Activated naive CD4-positive, alpha-beta T cell treated with anti-CD3 and anti-CD28 coated beads for 36 hours (primary cell): ENCODE results near the gene DYRK3. TPM values are rescaled to one million over a fixed set of nuclear protein-coding genes. Genes with fewer than 3 reads are reported as not detected.

ENCODE experiments used
- CTCF ChIA-PET: fragments of 350-600 bp; sonication (Branson Sonifier 250); formaldehyde crosslinking; loops from one replicate; lab custom pipeline; 2021; ENCODE audit warnings: antibody characterized with exemption; lab: Charles Lee
- DNase-seq: peaks from one replicate; pipeline ENCODE4 v3.0.0-alpha.2; 2020
- H3K27ac Mint-ChIP-seq: one replicate; pipeline ENCODE4 v1.8.0; 2021; ENCODE audit warnings: mild to moderate bottlenecking, mixed read lengths
- H3K27me3 Mint-ChIP-seq: one replicate; pipeline ENCODE4 v1.8.0; 2021; ENCODE audit warnings: low read depth, mixed read lengths
- H3K36me3 Mint-ChIP-seq: one replicate; pipeline ENCODE4 v1.8.0; 2021; ENCODE audit warnings: low read depth, mixed read lengths
- H3K4me1 Mint-ChIP-seq: one replicate; pipeline ENCODE4 v1.8.0; 2021; ENCODE audit warnings: low read depth, mixed read lengths
- H3K4me3 Mint-ChIP-seq: one replicate; pipeline ENCODE4 v1.8.0; 2021; ENCODE audit warnings: mild to moderate bottlenecking, moderate library complexity, mixed read lengths
- H3K9me3 Mint-ChIP-seq: one replicate; pipeline ENCODE4 v1.8.0; 2021; ENCODE audit warnings: mixed read lengths
- intact Hi-C: fragments of 100-400 bp; cut with micrococcal nuclease; formaldehyde crosslinking; loops from one replicate; pipeline ENCODE4 v1.15.1; 2023
- total RNA-seq, 2 experiments: library from RNA; stranded (reverse); gene quantifications; one replicate each; pipeline ENCODE4 v1.2.3, GENCODE V29; 2021

The DYRK3 gene
- total RNA-seq, 2 experiments from 2014 or later = 6.5 to 6.7 TPM

DNA sequence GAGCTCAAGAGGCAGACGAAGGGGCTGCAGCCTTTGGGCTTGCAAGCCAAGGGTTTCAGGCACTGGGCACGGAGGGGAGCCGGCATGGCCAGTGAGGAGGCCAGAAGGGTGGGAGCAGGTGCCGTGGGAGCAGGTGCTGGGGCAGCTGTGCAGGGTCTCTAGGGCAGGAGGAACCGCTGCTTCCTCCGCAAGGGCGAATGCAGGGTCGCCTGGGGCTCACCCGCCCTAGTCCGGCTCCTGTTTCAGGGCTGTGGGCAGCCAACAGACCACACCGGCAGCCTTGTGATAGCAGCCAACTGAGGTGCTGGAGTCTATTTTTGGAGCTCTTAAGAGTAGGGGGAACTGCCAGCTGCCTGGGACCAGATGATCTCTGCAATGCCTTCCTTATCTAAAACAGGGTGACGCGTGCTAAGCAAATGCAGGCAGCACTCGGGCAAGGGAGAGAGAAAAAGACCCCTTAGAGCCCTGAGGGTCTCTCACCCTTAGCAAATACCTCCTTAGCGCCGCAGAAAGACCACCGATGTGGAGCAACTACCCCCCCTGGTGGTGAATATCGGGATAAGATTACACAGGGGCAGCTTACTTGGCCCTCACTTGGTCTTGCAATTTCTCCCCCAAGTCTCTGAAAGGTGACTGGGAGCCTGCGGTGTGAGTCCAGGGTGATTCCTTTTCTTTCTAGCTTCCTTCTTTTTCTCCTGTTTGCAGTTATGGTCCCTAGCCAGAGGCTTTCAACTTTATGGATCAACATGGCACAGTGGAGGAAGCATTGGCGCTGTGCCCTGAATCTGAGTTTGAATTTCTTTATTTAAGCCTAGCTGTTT lies 28.7 kb downstream of the DYRK3 start:
- Mint-ChIP-seq H3K9me3 (no peaks in the 10 kb centered on the region), H3K4me1 (peaks cover 38% of the 10 kb centered on the region), H3K4me3 (peak overlapping the region; percentile 10), H3K27ac (no peak overlapping the region), H3K27me3 (peaks cover 18% of the 10 kb centered on the region), H3K36me3 (no peaks in the 10 kb centered on the region)
- CTCF ChIA-PET = interaction anchor here (0.6 to 8.7 kb wide), 71 partner anchors 10 to 318 kb away, joined by 3 to 133 read pairs (median 6); partner anchors contain the start of genes DYRK3, EIF2D, IKBKE and RASSF5
- intact Hi-C loops = loop anchor here (1.0 to 2.0 kb wide), 8 partner anchors 30 to 202 kb away; no protein-coding TSS in a partner anchor
- peak; percentile 87 for DNase-seq

DNA sequence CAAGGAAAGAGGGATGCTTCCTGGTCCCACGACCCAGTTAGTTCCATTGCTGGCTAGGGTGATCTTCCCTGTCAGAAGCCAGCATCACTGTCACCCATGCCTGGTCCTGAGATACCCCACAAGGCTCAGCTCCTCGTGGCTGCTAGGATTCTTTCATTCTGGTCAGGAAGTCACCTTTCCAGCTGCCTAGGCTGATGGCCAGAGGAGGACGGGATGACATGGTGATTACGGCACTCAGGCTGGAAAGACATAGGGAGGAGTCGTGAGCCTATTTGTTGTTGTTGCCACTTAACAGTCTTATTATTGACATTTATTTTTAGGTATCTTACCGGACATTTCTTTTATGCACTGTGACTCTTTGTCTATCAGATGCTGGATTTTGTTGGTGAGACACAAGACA lies 29.4 kb downstream of the DYRK3 start:
- no peaks in the 10 kb centered on the region for H3K36me3 Mint-ChIP-seq
- H3K27me3 Mint-ChIP-seq = peaks cover 16% of the 10 kb centered on the region
- H3K4me1 Mint-ChIP-seq = peaks cover 38% of the 10 kb centered on the region
- no peaks in the 10 kb centered on the region for H3K9me3 Mint-ChIP-seq
- intact Hi-C loops = loop anchor here (1.0 to 2.0 kb wide), 8 partner anchors 30 to 202 kb away; no protein-coding TSS in a partner anchor
- H3K4me3 Mint-ChIP-seq = no peak overlapping the region
- DNase-seq = no peak
- CTCF ChIA-PET = interaction anchor here (0.8 to 8.7 kb wide), 44 partner anchors 10 to 317 kb away, joined by 3 to 133 read pairs (median 13); partner anchors contain the start of genes DYRK3, EIF2D, IKBKE and RASSF5
- H3K27ac Mint-ChIP-seq = no peak overlapping the region

DNA sequence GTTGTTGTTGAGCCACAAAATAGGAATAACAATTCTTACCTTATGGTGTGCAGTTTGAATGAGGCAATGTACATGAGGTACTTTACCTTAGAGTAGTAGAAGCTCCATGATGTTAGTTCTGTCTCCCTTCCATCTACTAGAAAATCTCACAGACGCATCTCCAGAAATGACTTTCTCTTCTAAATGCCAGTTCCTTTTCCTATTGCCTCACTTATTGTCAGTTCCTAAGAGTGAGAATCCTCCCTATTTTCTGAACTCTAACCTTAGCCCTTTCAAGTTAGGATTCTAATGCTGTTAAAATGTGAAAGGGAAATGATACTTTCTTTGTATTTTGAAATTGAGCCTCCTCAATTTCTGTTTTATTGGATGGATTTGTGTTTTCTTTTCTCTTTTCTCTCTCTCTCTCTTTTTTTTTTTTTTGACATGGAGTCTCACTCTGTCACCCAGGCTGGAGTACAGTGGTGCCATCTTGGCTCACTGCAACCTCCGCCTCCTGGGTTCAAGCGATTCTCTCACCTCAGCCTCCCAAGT lies 30.8 kb downstream of the DYRK3 start:
- peaks cover 33% of the 10 kb centered on the region for H3K4me1 Mint-ChIP-seq
- no peak for DNase-seq
- CTCF ChIA-PET = interaction anchor here (1.4 to 8.7 kb wide), 12 partner anchors 9 to 174 kb away, joined by 3 to 133 read pairs (median 36); partner anchors contain the start of genes DYRK3 and EIF2D
- H3K36me3 Mint-ChIP-seq = no peaks in the 10 kb centered on the region
- no peaks in the 10 kb centered on the region for H3K9me3 Mint-ChIP-seq
- intact Hi-C loops = no loop called here
- peaks cover 16% of the 10 kb centered on the region for H3K27me3 Mint-ChIP-seq
- no peak overlapping the region for H3K4me3 Mint-ChIP-seq
- no peak overlapping the region for H3K27ac Mint-ChIP-seq

DNA sequence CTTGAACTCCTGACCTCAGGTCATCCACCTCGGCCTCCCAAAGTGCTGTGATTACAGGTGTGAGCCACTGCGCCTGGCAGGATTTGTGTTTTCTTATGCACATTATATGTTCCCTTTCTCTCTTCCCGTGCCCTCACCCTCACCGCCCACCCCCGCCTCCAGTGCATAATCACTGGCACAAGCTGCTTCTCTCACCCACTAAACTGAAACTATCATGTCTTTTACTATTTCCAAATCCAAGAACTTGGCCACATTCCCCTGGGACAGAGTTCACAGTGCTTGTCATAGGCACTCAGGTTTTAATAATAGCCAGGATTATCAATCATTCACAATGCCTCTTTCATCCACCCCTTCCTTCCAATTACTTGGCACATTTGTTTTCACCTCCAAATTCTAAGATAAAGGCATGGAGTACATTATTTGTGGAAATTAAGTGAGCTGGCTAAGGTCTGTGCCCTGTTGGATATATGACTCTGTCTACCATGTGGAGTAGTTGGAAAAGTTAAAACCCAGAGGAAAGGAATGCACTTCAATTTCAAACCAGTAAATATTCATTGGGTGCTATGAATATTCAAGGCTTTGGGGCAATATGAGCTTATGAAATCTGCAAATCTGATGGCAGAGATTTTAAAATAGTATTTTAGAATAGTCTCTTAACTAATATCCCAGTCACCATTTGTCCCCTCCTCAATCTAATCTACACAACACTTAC lies 31.8 kb downstream of the DYRK3 start:
- Mint-ChIP-seq H3K27me3 (peaks cover 16% of the 10 kb centered on the region), H3K9me3 (no peaks in the 10 kb centered on the region), H3K4me1 (peaks cover 29% of the 10 kb centered on the region), H3K27ac (no peak overlapping the region), H3K36me3 (no peaks in the 10 kb centered on the region), H3K4me3 (no peak overlapping the region)
- intact Hi-C loops = no loop called here
- no peak for DNase-seq
- CTCF ChIA-PET = interaction anchor here (1.2 to 8.7 kb wide), 12 partner anchors 8 to 177 kb away, joined by 3 to 133 read pairs (median 13); partner anchors contain the start of genes DYRK3 and EIF2D

DNA sequence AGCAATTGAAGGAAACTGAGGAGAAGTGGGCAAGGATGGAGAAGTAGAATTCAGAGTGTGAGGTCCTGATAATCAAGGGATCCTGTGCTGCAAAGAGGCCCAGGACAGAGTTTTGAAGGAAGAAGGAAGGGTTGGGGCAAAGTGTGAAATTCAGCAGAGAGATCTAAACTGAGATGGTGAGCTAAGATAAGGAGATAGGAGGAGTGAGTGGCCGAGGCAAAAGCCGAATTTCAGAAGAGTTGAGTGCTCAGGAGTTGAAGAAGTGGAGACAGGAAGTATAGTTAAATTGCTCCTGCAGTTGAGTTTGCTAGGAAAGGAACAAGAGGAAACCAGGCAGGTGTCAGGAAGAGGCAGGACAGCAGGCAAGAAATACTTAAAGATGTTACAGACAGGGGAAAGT lies 33.0 kb downstream of the DYRK3 start:
- Mint-ChIP-seq H3K36me3 (no peaks in the 10 kb centered on the region), H3K4me1 (peaks cover 17% of the 10 kb centered on the region), H3K4me3 (no peak overlapping the region), H3K9me3 (no peaks in the 10 kb centered on the region), H3K27ac (no peak overlapping the region), H3K27me3 (peaks cover 16% of the 10 kb centered on the region)
- CTCF ChIA-PET = interaction anchor here (0.7 to 8.7 kb wide), 10 partner anchors 10 to 178 kb away, joined by 3 to 118 read pairs (median 6); partner anchors contain the start of gene DYRK3
- intact Hi-C loops = no loop called here
- no peak for DNase-seq

DNA sequence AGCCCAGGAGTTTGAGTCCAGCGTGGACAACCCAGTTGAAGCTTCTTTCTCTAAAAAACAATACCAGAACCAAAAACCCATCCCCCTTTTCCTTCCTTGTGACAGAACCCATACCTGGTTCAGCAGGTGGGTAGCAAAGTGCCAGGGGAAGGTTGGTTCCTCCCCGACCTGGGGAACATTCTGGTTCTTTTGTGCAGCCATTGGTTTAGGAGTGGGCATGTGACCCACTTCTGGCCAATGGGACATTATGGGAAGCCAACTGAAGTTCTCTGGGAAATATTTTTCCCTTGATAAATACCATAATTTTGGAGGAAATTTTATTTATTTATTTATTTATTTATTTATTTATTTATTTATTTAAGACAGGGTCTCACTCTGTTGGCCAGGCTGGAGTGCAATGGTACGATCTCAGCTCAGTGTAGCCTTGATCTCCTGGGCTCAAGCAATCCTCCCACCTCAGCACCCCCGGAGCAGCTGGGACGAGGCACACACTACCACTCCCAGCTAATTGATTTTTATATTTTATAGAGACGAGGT lies 33.6 kb downstream of the DYRK3 start:
- Mint-ChIP-seq H3K27me3 (peaks cover 16% of the 10 kb centered on the region), H3K9me3 (no peaks in the 10 kb centered on the region), H3K27ac (no peak overlapping the region), H3K4me3 (no peak overlapping the region), H3K36me3 (no peaks in the 10 kb centered on the region), H3K4me1 (peaks cover 11% of the 10 kb centered on the region)
- CTCF ChIA-PET = interaction anchor here (0.6 to 8.7 kb wide), 10 partner anchors 8 to 190 kb away, joined by 3 to 118 read pairs (median 4); no protein-coding TSS in a partner anchor
- intact Hi-C loops = no loop called here
- no peak for DNase-seq

DNA sequence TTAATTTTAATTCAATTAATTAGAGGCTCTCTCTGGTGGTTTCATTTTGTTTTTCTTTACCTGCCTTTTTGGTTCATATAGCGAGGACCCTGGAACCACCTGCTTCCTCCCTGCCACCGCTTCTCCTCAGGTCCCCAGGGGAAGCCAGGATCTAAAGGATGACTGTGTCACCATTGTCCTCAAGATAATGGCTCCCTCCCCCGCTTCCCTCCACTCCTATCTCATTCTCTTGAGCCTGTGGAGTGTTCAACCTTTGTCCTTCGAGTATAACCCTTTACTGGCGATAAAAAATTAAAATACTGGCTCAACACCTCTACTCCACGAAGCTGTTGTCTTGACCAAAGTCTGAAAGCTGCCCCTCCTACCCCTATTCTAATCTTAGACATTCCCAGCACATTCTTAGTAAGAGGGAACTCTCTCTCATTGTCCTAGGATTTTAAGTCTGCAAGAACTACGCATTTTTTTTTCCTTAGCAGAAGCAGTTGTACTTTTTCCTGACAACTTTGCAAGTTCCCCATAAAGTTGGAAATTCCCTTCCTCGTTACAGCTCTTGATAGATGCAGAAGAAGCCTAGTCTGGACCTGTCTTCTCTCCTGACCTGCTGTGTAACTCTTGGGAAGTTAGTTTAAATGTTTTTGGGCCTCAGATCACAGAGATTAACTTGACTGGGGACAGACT lies 36.8 kb downstream of the DYRK3 start:
- CTCF ChIA-PET = interaction anchor here (1.0 to 5.8 kb wide), 3 partner anchors 8 to 24 kb away, joined by 3 to 65 read pairs (median 6); no protein-coding TSS in a partner anchor
- no peaks in the 10 kb centered on the region for H3K36me3 Mint-ChIP-seq
- H3K27me3 Mint-ChIP-seq = peaks cover 5% of the 10 kb centered on the region
- H3K27ac Mint-ChIP-seq = no peak overlapping the region
- peaks cover 7% of the 10 kb centered on the region for H3K4me1 Mint-ChIP-seq
- intact Hi-C loops = no loop called here
- no peaks in the 10 kb centered on the region for H3K9me3 Mint-ChIP-seq
- no peak overlapping the region for H3K4me3 Mint-ChIP-seq
- DNase-seq = no peak

DNA sequence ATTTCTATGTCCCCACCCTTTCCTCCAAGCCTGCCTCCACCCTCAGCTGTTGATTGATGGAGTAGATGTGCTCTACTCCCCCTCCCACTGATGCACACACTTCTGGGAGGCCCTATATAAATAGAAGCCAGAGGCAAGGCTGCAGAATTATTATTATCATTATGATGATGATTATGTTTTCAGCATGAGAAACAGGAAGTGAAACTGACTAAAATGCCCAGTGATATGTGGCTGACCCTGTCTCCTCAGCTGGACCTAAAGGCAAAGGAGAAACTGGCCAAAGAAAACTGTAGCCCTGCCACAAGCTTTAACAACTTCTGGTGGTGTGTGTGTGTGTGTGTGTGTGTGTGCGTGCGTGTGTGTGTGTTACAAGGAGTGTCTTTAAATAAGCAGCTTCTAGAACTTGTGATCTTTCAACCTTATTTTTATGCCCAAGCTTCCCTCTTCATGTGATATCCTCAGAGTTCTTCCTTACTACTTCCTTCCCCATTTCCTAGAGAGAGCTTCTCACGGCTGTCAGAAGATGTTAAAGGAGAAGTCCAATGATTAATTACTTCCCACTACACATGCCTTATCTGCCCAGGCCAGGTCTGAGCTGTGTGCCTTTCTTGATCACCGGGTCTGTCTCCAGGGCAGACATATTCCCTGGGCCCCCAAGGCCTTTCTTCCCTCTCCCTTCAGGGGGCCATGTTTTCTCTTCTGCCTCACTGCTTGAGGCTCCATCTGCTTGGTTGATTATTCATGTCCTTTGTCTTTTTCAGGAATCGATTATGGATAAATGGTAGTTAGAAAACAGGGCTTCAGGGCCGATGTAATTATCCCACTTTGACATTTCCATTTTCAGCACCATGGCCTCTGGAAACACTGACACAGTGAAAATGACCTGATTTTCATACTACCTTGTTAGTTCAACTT lies 37.8 kb downstream of the DYRK3 start:
- intact Hi-C loops = no loop called here
- Mint-ChIP-seq H3K9me3 (no peaks in the 10 kb centered on the region), H3K27ac (no peak overlapping the region), H3K27me3 (peaks cover 1% of the 10 kb centered on the region), H3K4me3 (no peak overlapping the region), H3K36me3 (no peaks in the 10 kb centered on the region), H3K4me1 (peaks cover 5% of the 10 kb centered on the region)
- DNase-seq = no peak
- CTCF ChIA-PET = interaction anchor here (0.6 to 5.8 kb wide), 7 partner anchors 9 to 892 kb away, joined by 3 to 65 read pairs (median 3); no protein-coding TSS in a partner anchor

DNA sequence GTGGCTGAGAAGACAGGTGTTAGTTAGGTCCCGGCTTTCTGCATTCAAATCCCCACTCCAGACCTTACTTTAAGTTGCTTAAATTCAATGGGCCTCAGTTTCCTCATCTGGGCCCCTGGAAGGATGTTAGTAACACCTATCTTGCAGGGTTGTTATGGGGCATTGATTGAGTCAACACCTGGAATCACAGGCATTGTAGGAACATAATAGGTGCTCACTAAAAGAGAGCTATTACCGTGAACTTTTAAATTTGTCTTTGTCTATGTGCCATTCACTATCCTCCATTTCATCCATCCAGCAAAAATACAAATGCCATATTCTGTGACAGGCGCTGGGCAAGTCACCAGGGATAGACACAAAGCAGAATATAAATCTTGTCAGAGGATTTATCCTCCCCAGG lies 38.9 kb downstream of the DYRK3 start:
- H3K27me3 Mint-ChIP-seq = no peaks in the 10 kb centered on the region
- H3K4me3 Mint-ChIP-seq = no peak overlapping the region
- CTCF ChIA-PET = interaction anchor here (0.8 to 5.8 kb wide), 4 partner anchors 10 to 129 kb away, joined by 3 to 65 read pairs (median 6); no protein-coding TSS in a partner anchor
- no peak overlapping the region for H3K27ac Mint-ChIP-seq
- DNase-seq = no peak
- H3K9me3 Mint-ChIP-seq = no peaks in the 10 kb centered on the region
- intact Hi-C loops = no loop called here
- no peaks in the 10 kb centered on the region for H3K4me1 Mint-ChIP-seq
- no peaks in the 10 kb centered on the region for H3K36me3 Mint-ChIP-seq

DNA sequence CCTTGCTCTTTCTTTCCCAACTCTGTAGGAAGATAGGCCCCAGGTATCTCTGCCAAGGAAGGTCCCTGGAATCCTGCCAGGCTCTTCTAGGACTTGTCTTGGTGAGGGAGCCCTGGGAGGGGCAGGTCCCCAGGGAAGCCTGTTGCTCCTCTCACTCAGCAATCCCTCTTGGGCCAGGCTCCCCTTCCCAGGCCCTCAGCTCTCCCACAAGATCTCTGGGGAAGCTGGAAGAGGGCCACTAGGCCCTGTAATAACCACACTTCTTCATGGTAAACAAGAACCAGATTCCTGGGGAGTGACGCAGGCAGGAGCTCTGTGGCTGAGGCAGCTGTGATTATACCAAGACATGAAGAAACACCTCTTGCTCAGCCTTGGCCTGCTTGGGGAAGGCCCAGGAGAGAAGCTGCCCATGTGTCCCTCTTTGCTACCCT lies 39.4 kb downstream of the DYRK3 start:
- Mint-ChIP-seq H3K27ac (no peak overlapping the region), H3K4me1 (peaks cover 1% of the 10 kb centered on the region), H3K36me3 (no peaks in the 10 kb centered on the region), H3K27me3 (no peaks in the 10 kb centered on the region), H3K4me3 (no peak overlapping the region), H3K9me3 (no peaks in the 10 kb centered on the region)
- intact Hi-C loops = no loop called here
- CTCF ChIA-PET = interaction anchor here (1.9 to 5.8 kb wide), 2 partner anchors 10 to 16 kb away, joined by 7 to 65 read pairs; no protein-coding TSS in a partner anchor
- DNase-seq = no peak
